ENCODE results near the gene RP2.

- TF ChIP-seq EZH2 (IDR thresholded peaks at IDR 0.05; ENCODE audit: low read length, missing control alignments) (no peak), CTCF (conservative IDR thresholded peaks at IDR 0.05 in 1 of 2, IDR thresholded peaks at IDR 0.05 in 1 of 2; ENCODE audit: low read depth in 1 of 2, low read length in 2 of 2) (no peak)
Measured at GRCh38 chrX:46837558-46838485, 979 bp downstream of the RP2 start.
